HG03135 (cell line): ENCODE measurements around the gene PRKAG2.
"Not testable (repeated sequence)": the region's sequence is repeated elsewhere in the genome, so short reads cannot be mapped to it uniquely, and the experiment has no call there.

Source experiments
- ATAC-seq: cut with Tn5 transposase; IDR thresholded peaks from one replicate; pipeline ENCODE4 v1.9.1; 2021; ENCODE audit warnings: mild to moderate bottlenecking, moderate library complexity; ENCODE audit not compliant: unreplicated experiment

The PRKAG2 gene

GRCh38 chr7:151790830-151791620 is 85.9 kb downstream of the PRKAG2 start:
- ATAC-seq: no peak

DNA sequence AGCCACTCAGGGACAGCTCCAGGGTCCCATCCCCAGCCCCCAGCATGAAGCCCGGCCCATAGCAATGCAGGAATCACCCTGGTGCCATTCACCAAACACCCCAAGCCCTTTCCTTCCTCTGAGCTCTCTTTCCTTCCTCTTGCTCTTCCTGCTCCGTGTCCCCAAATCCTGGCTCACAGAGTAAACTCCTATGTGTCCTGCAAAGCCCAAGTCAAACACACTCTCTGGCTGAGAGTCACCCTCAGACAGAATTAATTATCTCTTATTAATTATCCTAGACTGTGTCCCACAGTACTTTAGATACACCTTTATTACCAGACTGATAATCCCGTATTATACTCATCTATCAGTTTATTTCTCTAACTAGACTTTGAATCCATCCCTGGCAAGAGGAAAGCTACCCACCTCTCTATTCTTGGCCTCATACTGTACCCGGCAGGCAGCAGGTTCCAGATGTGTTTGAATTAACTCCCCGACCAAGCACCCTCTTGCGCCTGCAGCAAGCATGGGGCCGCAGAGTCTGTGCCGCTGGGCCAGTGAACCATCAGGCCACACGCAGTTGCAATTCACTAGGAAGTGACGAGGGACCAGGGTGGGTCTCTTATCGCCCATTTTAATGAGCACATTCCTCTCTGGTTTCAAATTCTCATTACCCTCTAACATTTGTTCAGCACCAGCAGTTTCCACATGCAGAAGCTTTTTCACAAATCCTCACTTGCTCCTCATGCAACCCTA is 86.7 kb downstream of the PRKAG2 start:
- ATAC-seq: no peak

- ATAC-seq: no peak
Observed at GRCh38 chr7:151789380-151789947, 87.5 kb downstream of the PRKAG2 start.

DNA sequence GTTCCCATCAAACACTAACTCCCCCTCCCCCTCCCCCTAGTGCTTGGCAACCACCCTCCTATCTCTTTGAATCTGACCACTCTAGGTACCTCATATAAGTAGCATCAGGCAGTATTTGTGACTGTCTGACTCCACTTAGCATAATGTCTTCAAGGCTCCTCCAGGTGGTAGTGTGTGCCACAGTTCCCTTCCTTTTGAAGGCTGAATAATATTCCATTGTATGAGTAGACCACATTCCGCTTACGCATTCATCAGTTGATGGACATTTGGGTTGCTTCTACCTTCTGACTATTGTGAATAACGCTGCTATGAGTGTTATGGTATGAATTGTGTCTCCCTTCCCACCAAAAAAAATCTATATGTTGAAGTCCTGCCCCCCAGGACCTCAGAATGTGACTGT is 89.6 kb downstream of the PRKAG2 start:
- no peak for ATAC-seq

GRCh38 chr7:151786936-151787335 is 90.0 kb downstream of the PRKAG2 start:
- ATAC-seq: no peak

GRCh38 chr7:151786241-151786640 is 90.7 kb downstream of the PRKAG2 start:
- ATAC-seq: no peak

GRCh38 chr7:151785681-151785965 is 91.3 kb downstream of the PRKAG2 start:
- no peak for ATAC-seq

DNA sequence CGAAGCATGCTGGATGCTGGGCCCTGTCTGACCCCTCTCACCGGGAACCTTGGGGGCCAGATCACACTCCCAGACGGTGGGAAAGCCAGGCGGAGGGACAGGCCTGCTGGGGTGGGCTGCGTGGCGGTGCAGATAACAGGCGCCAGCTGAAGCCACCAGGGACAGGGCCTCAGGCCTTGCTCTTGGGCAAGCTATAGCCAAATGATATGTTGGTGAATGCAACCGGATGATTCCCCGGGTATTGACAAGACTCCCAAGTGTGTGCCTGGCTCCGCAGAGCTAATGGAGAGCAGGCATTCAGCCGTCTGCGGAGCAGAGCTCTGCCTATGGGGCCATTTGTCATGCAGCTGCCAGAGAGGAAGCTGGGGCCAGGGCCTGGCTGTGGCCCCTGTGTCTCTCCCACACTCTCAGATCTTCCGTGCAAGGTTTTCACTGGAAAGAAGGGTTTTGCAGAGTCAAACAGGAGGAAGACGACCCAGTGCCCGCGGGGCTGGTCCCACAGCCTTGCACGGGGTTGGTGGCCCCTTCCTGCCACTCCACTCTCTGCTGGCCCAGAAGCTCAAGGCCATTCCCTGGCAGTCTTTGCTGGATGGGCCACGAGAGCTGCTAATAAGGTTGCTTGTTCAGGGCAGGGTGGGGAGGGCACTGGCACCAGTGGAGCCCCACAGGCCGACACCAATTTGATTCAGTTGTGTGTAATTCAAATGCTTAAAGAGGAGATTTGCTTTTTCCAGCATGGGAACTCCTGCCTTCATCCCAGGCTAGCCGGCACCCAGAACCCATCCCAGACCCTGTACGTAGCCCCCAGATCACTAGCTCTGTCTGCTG is 91.8 kb downstream of the PRKAG2 start:
- ATAC-seq: no peak

DNA sequence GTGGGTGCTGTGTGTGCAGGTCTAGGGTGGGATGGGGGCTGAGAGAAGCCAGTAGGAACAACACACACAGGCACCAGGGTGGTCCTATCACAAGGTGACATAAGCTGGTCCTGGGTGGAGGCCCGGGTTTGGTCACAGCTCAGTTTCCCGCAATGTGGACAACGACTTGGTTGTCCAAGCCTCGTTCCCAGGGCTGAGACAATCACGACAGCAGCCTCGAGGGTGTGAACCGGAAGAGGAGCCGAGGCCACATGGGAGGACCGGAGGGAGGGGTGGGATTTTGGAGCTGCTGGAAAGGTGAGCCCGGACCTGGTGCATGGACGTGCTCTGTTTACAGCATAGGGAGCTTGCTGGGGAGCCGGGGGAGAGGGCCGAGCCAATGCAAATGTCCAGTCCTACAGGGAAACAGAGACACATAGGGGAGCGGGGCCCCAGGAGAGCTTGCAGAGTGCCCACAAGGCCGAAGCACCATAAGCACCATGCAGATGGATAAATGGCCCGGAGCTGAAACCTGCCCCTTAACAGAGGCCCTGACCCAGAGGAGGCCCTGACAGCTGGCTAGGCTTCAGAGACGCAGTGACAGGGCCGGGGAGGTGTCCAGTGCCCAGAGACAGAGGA is 92.8 kb downstream of the PRKAG2 start:
- no peak for ATAC-seq

GRCh38 chr7:151782598-151783448 is 94.1 kb downstream of the PRKAG2 start:
- ATAC-seq: peak; percentile 93

- ATAC-seq: not testable (repeated sequence)
Observed at GRCh38 chr7:151782256-151782597, 94.7 kb downstream of the PRKAG2 start.

DNA sequence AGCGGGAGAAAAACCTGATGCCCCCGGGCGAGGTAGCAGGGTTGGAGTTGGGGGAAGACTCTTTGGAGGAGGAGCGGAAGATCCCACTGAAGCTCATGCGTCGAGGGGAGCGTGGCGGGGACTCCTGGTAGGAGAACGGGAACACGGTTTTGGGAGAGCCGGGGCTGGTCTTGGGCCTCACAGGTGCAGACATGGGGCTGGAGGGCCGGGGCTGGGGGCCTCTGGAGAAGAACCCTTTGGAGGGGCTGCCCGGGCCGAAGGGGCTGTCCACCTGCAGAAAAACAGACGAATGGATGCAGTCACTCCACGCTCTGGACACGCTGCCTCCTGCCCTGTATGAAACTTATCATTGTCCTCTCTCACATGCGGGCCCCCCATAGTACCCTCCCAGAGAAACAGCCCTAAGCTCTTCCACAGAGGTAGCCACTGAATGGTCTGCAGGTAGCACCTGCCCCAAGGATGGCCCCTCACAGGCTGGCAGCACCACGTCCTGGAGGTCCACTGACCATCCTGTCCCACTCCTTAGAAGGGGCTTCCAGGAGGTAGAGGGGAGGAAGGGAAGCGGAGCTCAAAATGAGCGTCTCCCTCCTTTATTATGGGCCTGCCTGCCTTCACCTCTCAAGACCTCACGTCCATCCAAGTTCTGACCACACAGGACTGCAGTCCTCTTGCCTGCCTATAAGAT is 95.6 kb downstream of the PRKAG2 start:
- no peak for ATAC-seq

GRCh38 chr7:151780631-151781030 is 96.3 kb downstream of the PRKAG2 start:
- no peak for ATAC-seq

DNA sequence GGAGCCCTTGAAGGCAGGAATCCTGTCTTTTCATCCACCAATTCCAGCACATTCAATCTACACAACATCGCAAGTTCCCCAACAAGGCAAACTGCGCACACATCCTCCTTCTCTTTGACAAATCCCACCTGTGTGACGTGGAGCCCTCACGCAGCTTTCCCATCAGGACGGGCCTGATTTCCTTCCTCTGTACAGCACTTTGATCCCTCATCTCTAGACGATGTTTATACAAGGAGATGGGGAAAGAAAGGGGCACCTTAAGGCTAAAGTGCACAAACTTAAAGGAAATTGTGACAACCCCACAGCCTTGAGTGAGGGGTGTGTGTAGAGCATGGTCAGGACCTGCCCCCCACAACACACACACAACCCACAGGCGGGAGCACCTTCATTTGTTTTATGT is 97.2 kb downstream of the PRKAG2 start:
- no peak for ATAC-seq

GRCh38 chr7:151779255-151779654 is 97.7 kb downstream of the PRKAG2 start:
- ATAC-seq: no peak

GRCh38 chr7:151777908-151778670 is 98.8 kb downstream of the PRKAG2 start:
- no peak for ATAC-seq

- ATAC-seq: no peak
Observed at GRCh38 chr7:151777495-151777880, 99.4 kb downstream of the PRKAG2 start.

DNA sequence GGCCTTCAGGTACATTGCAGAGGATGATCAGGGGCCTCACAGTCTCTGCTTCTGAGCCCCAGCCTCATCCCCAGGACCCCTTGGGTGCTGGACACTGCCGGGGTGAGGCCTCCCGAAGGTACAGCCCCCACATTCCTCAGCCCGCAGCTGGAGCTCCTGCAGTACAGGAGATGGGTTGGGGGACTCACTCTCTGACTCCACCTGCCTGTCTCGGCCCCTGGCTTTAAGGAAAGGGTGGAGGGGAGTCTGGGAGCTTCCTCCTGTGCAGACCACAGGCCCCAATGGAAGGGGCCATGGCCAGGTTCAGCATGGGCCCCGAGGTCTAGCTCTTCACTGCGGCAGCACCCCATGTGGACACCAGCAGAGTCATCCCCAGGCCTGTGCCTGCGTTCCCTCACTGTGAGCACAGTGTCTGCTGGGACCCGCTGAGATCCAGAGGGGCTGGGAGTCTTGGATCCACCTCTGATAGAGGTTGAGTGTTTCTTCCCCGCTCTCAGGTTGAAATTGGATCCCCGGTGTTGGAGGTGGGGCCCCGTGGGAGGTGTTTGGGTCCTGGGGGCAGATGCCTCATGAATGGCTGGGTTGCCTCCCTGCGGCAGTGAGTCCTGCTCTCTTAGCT is 99.9 kb downstream of the PRKAG2 start:
- ATAC-seq: no peak
